Kidney (tissue), 14 donors: ENCODE measurements around the gene DUSP10. TPM values are rescaled to one million over a fixed set of nuclear protein-coding genes. Genes with fewer than 3 reads are reported as not detected.

Source experiments
- DNase-seq, 5 donors: peaks; one replicate each; pipeline ENCODE4 v3.0.0-alpha.2; 2013 to 2020
- FAIRE-seq: peaks from 2 replicates; lab custom pipeline; 2012; peaks lifted over from hg19 to GRCh38; lab: Jason Lieb, UNC
- H3K27ac ChIP-seq, 2 donors: one replicate each; pipeline ENCODE4 v1.7.0; 2013; ENCODE audit warnings: low read depth in 2 of 2, low read length in 2 of 2, inconsistent platforms in 1 of 2
- H3K27me3 ChIP-seq: one replicate; pipeline ENCODE4 v1.7.1; 2013; ENCODE audit warnings: low read length, inconsistent platforms; ENCODE audit not compliant: control insufficient read depth, insufficient read depth
- H3K36me3 ChIP-seq, 3 donors: one replicate each; pipeline versions ENCODE4 v1.7.0 to v1.7.1; 2013; ENCODE audit warnings: low read length in 3 of 3, control low read depth in 1 of 3, inconsistent platforms in 1 of 3; ENCODE audit not compliant: insufficient read depth in 3 of 3, control insufficient read depth in 2 of 3
- H3K4me1 ChIP-seq, 3 donors: one replicate each; pipeline versions ENCODE4 v1.7.0 to v1.7.1; 2013; ENCODE audit warnings: low read length in 3 of 3, inconsistent platforms in 1 of 3, low read depth in 1 of 3; ENCODE audit not compliant: control insufficient read depth in 2 of 3, insufficient read depth in 2 of 3
- H3K4me3 ChIP-seq, 3 donors: one replicate each; pipeline versions ENCODE4 v1.7.0 to v1.8.1; 2013; ENCODE audit warnings: low read length in 3 of 3, control low read depth in 1 of 3, inconsistent platforms in 1 of 3
- H3K9ac ChIP-seq, 3 donors: one replicate each; pipeline versions ENCODE4 v1.7.0 to v1.7.1; 2013; ENCODE audit warnings: low read length in 3 of 3, control low read depth in 1 of 3, inconsistent platforms in 1 of 3
- H3K9me3 ChIP-seq, 3 donors: one replicate each; pipeline versions ENCODE4 v1.7.0 to v1.7.1; 2013; ENCODE audit warnings: low read length in 3 of 3, control low read depth in 1 of 3, inconsistent platforms in 1 of 3; ENCODE audit not compliant: control insufficient read depth in 2 of 3, insufficient read depth in 1 of 3
- CTCF ChIP-seq: IDR thresholded peaks from 3 replicates; pipeline ENCODE4 v1.5.1; 2012; ENCODE audit warnings: mild to moderate bottlenecking, moderate library complexity, borderline replicate concordance; ENCODE audit not compliant: insufficient read depth; ENCODE audit errors: extremely low read depth
- intact Hi-C: fragments of 100-400 bp; cut with DNase I; formaldehyde crosslinking; loops from one replicate; pipeline ENCODE4 v1.11.1; 2022
- polyA plus RNA-seq: library from polyadenylated mRNA; stranded (reverse); fragments of 350-450 nt; fragmentation: Illumina TruSeq; extraction: RNeasy Lipid Tissue Mini Kit (QIAGEN cat#74804); gene quantifications from one replicate; pipeline ENCODE4 v1.2.3, GENCODE V29; 2014; ENCODE audit warnings: low read depth, low replicate concordance; ENCODE audit not compliant: insufficient read depth
- total RNA-seq: library from RNA; stranded (reverse); fragmentation: NEBNext Ultra II Directional; extraction: Animal tissue kit (Norgen Biotek cat#: 25700); gene quantifications from one replicate; pipeline ENCODE4 v1.2.1, GENCODE V29; 2021
- donor health status: control.
- donor health status: control.
- donor health status: control.
- donor health status: control.
- donor health status: control.
- donor health status: DM: yes; HTN: yes; CAD: no.
- donor health status: Normal renal cell carcinoma (clear cell type).

Gene DUSP10
- total and polyA plus RNA-seq, 2 donors from 2014 or later, result 1.0 to 5.3 TPM

GRCh38 chr1:221672239-221672645, 69.6 kb downstream of the DUSP10 start:
- H3K4me1 ChIP-seq, result no peaks in the 10 kb centered on the region
- no peak overlapping the region for H3K9ac ChIP-seq
- DNase-seq (no peak), FAIRE-seq (no peak)
- no peaks in the 10 kb centered on the region for H3K36me3 ChIP-seq
- TF ChIP-seq CTCF, result no peak
- H3K27me3 ChIP-seq, result no peaks in the 10 kb centered on the region
- H3K27ac ChIP-seq, result no peak overlapping the region
- no peaks in the 10 kb centered on the region for H3K9me3 ChIP-seq
- no peak overlapping the region for H3K4me3 ChIP-seq
- intact Hi-C loops, result no loop called here

- Histone ChIP-seq H3K9ac (no peak overlapping the region), H3K4me1 (no peaks in the 10 kb centered on the region), H3K27me3 (no peaks in the 10 kb centered on the region), H3K4me3 (no peak overlapping the region), H3K36me3 (no peaks in the 10 kb centered on the region), H3K27ac (no peak overlapping the region), H3K9me3 (no peaks in the 10 kb centered on the region)
- TF ChIP-seq CTCF, result no peak
- FAIRE-seq, result no peak
- no peak for DNase-seq
- intact Hi-C loops, result no loop called here
Observed at GRCh38 chr1:221670081-221670480, 71.8 kb downstream of the DUSP10 start.

GRCh38 chr1:221669441-221669840, 72.4 kb downstream of the DUSP10 start:
- no peak for TF ChIP-seq CTCF
- FAIRE-seq (no peak), DNase-seq (no peak)
- Histone ChIP-seq H3K4me3 (no peak overlapping the region), H3K27ac (no peak overlapping the region), H3K9ac (no peak overlapping the region), H3K9me3 (no peaks in the 10 kb centered on the region), H3K4me1 (no peaks in the 10 kb centered on the region), H3K27me3 (no peaks in the 10 kb centered on the region), H3K36me3 (no peaks in the 10 kb centered on the region)
- intact Hi-C loops, result no loop called here

GRCh38 chr1:221667504-221667903, 74.4 kb downstream of the DUSP10 start:
- Histone ChIP-seq H3K9me3 (no peaks in the 10 kb centered on the region), H3K4me1 (no peaks in the 10 kb centered on the region), H3K4me3 (no peak overlapping the region), H3K27me3 (no peaks in the 10 kb centered on the region), H3K27ac (no peak overlapping the region), H3K9ac (no peak overlapping the region), H3K36me3 (no peaks in the 10 kb centered on the region)
- no peak for TF ChIP-seq CTCF
- DNase-seq (no peak), FAIRE-seq (no peak)
- intact Hi-C loops, result no loop called here
